Gastrocnemius medialis (tissue), 4 donors: ENCODE data around the gene ARHGAP5. TPM values are rescaled to one million over a fixed set of nuclear protein-coding genes. Genes with fewer than 3 reads are reported as not detected.

ENCODE experiments used
- ATAC-seq, 2 donors: fragments of 150-250 bp; one replicate each; pipeline ENCODE4 v1.9.1; 2016
- DNase-seq, 2 donors: peaks; one replicate each; pipeline ENCODE4 v3.0.0-alpha.2; 2019
- H3K27ac ChIP-seq, 4 donors: fragments of 200-600 bp; sonication (generic); 1 replicate in 1 of 4; 2 replicates in 3 of 4; pipeline ENCODE4 v1.5.1; 2016 to 2018; ENCODE audit warnings: mild to moderate bottlenecking in 2 of 4, moderate library complexity in 1 of 4
- H3K27me3 ChIP-seq, 3 donors: fragments of 200-600 bp; sonication (generic) in 2 of 3; 1 replicate in 1 of 3; 2 replicates in 2 of 3; pipeline versions ENCODE4 v1.5.1 to v1.6.0; 2016 to 2019; ENCODE audit warnings: mild to moderate bottlenecking in 1 of 3, moderate library complexity in 1 of 3
- H3K36me3 ChIP-seq, 2 donors: fragments of 200-600 bp; sonication (generic) in 1 of 2; one replicate each; pipeline ENCODE4 v1.5.1; 2017 to 2018
- H3K4me1 ChIP-seq, 2 donors: fragments of 200-600 bp; sonication (generic) in 1 of 2; one replicate each; pipeline ENCODE4 v1.5.1; 2016 to 2017; ENCODE audit warnings: mild to moderate bottlenecking in 2 of 2
- H3K4me3 ChIP-seq, 4 donors: fragments of 200-600 bp; sonication (generic) in 3 of 4; 1 replicate in 1 of 4; 2 replicates in 3 of 4; pipeline ENCODE4 v1.5.1; 2016 to 2019; ENCODE audit warnings: mild to moderate bottlenecking in 2 of 4
- H3K9me3 ChIP-seq, 3 donors: fragments of 200-600 bp; sonication (generic) in 2 of 3; 1 replicate in 1 of 3; 2 replicates in 2 of 3; pipeline ENCODE4 v1.5.1; 2016 to 2019
- CTCF ChIP-seq, 5 experiments: fragments of 450-650 bp in 3 of 5; fragments of 200-600 bp in 2 of 5; sonication (generic) in 2 of 5; IDR thresholded peaks in 4 of 5; conservative IDR thresholded peaks in 1 of 5; 1 replicate in 4 of 5; 2 replicates in 1 of 5; pipeline ENCODE4 v1.5.1; 2016 to 2019; ENCODE audit warnings: antibody characterized with exemption in 5 of 5, mild to moderate bottlenecking in 3 of 5, moderate library complexity in 3 of 5
- POLR2A ChIP-seq, 2 donors: fragments of 450-650 bp; IDR thresholded peaks; one replicate each; pipeline ENCODE4 v1.6.1; 2017; ENCODE audit warnings: antibody characterized with exemption in 2 of 2, mild to moderate bottlenecking in 2 of 2, moderate library complexity in 2 of 2
- in situ Hi-C, 4 donors: fragments of 200-750 bp; cut with MboI; loops; one replicate each; pipeline versions ENCODE4 v1.15.0 to v1.8.0; 2017; ENCODE audit warnings: low sequenced_read_pairs in 4 of 4
- intact Hi-C: fragments of 100-400 bp; cut with DNase I; formaldehyde crosslinking; loops from one replicate; pipeline ENCODE4 v1.15.1; 2023; ENCODE audit warnings: low total_unique reads
- total RNA-seq, 4 donors: library from RNA; depleted of rRNA; stranded (reverse); fragments of >200 nt; gene quantifications; one replicate each; pipeline versions ENCODE4 v1.1.0 to v1.2.3, GENCODE V29; 2016

ARHGAP5 gene
- total RNA-seq, 4 donors from 2014 or later, result 56.5 to 76.9 (median 66.9) TPM

GRCh38 chr14:32205984-32206383 is 128.9 kb downstream of the ARHGAP5 start:
- TF ChIP-seq POLR2A (IDR thresholded peaks at IDR 0.05) (no peak), CTCF (IDR thresholded peaks at IDR 0.05 in 4 of 5, conservative IDR thresholded peaks at IDR 0.05 in 1 of 5) (no peak)

GRCh38 chr14:32206552-32206951 is 129.4 kb downstream of the ARHGAP5 start:
- H3K4me1 ChIP-seq, result peaks cover 11 to 12% of the 10 kb centered on the region in 2 donors
- DNase-seq, result no peak
- peak overlapping the region in 1 of 4 donors; percentile 51 for H3K27ac ChIP-seq
- TF ChIP-seq CTCF (IDR thresholded peaks at IDR 0.05 in 4 of 5, conservative IDR thresholded peaks at IDR 0.05 in 1 of 5) (no peak), POLR2A (IDR thresholded peaks at IDR 0.05) (no peak)
- no peak overlapping the region for H3K4me3 ChIP-seq
- no peak for ATAC-seq
- no peaks in the 10 kb centered on the region for H3K36me3 ChIP-seq
- no peaks in the 10 kb centered on the region for H3K9me3 ChIP-seq
- in situ Hi-C loops (loop anchor here in 2 of 4 donors (10.0 kb wide), 2 partner anchors 132 to 308 kb away; partner anchors contain the start of gene ARHGAP5 (in 1 of the 2)), intact Hi-C loops (loop anchor here (10.0 kb wide), 2 partner anchors 782 to 1182 kb away; partner anchors contain the start of genes AP4S1, HEATR5A and STRN3)
- no peaks in the 10 kb centered on the region for H3K27me3 ChIP-seq

More at GRCh38 chr14:32205984-32206383, 128.9 kb downstream of the ARHGAP5 start:
- ATAC-seq (no peak), DNase-seq (no peak)
- intact Hi-C loops, result loop anchor here (10.0 kb wide), 2 partner anchors 781 to 1181 kb away; partner anchors contain the start of genes AP4S1, HEATR5A and STRN3
- H3K4me1 ChIP-seq, result peaks cover 11 to 12% of the 10 kb centered on the region in 2 donors
- no peaks in the 10 kb centered on the region for H3K27me3 ChIP-seq
- no peaks in the 10 kb centered on the region for H3K9me3 ChIP-seq
- H3K27ac ChIP-seq, result peak overlapping the region in 1 of 4 donors; percentile 51
- no peaks in the 10 kb centered on the region for H3K36me3 ChIP-seq
- no peak overlapping the region for H3K4me3 ChIP-seq
- in situ Hi-C loops, result loop anchor here in 2 of 4 donors (10.0 kb wide), 2 partner anchors 131 to 309 kb away; partner anchors contain the start of gene ARHGAP5 (in 1 of the 2)

GRCh38 chr14:32208490-32208889 is 131.4 kb downstream of the ARHGAP5 start:
- intact Hi-C loops (loop anchor here (10.0 kb wide), 2 partner anchors 784 to 1184 kb away; partner anchors contain the start of genes AP4S1, HEATR5A and STRN3), in situ Hi-C loops (loop anchor here in 2 of 4 donors (10.0 kb wide), 2 partner anchors 134 to 306 kb away; partner anchors contain the start of gene ARHGAP5 (in 1 of the 2))
- Histone ChIP-seq H3K9me3 (no peaks in the 10 kb centered on the region), H3K4me1 (peaks cover 9 to 11% of the 10 kb centered on the region in 2 donors), H3K27ac (no peak overlapping the region), H3K36me3 (no peaks in the 10 kb centered on the region), H3K4me3 (no peak overlapping the region), H3K27me3 (no peaks in the 10 kb centered on the region)
- no peak for DNase-seq
- TF ChIP-seq POLR2A (IDR thresholded peaks at IDR 0.05) (no peak), CTCF (IDR thresholded peaks at IDR 0.05 in 4 of 5, conservative IDR thresholded peaks at IDR 0.05 in 1 of 5) (no peak)
- no peak for ATAC-seq

Other genes with a start within 250 kb of the ARHGAP5 start
- not detected for gene RNU6-7, start 124.7 kb downstream of the ARHGAP5 start, total RNA-seq
- not detected for gene RNU6-8, start 126.0 kb downstream of the ARHGAP5 start, total RNA-seq